Subcutaneous adipose tissue (tissue), 4 donors: ENCODE data around the gene PDE4D. TPM values are rescaled to one million over a fixed set of nuclear protein-coding genes. Genes with fewer than 3 reads are reported as not detected.

Experiments used
- total RNA-seq, 4 donors: library from RNA; depleted of rRNA; stranded (reverse); fragments of >200 nt; gene quantifications; one replicate each; pipeline ENCODE4 v1.1.0, GENCODE V29; 2016
- TF ChIP-seq, protein P1 (sequence below): fragments of 450-650 bp; IDR thresholded peaks from one replicate; pipeline ENCODE4 v1.5.1; 2016; ENCODE audit warnings: low read depth, mild to moderate bottlenecking, control low read depth, antibody characterized with exemption, moderate library complexity

Gene PDE4D
- total RNA-seq, 4 donors from 2014 or later, result 15.0 to 24.0 (median 18.5) TPM

DNA sequence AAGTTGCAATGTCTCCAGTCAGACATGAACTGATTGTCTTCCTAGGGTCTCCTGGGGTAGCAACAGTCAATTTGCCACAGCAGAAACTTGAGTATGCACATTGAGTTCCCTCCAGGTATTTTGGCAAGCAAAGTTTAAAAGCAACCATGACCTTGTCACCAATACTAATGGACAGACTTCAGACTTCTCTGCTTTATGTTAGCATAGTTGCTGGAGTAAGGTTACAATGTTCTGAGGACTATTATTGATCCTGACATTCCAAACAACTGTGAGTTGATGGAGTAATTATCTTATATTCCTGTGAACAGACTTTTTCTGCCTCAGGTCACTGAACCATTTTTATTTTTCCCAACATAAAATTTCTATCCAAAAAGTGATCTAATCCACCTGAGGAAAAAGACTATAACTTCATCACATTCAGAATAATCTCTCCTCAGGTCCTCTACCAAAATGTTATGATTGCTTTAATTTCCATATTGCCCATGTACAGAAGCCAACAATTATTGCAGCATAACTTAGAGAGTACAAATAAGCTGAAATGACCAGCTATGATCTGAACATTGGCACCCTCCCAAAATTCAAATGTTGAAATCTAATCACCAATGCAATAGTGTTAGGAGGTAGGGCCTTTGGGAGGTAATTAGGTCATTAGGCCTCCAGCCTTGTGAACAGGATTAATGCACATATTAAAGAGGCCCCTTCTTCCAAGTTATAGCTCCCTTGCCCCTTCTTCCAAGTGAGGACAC, 228.3 kb downstream of the PDE4D start:
- TF ChIP-seq, protein P1, sequence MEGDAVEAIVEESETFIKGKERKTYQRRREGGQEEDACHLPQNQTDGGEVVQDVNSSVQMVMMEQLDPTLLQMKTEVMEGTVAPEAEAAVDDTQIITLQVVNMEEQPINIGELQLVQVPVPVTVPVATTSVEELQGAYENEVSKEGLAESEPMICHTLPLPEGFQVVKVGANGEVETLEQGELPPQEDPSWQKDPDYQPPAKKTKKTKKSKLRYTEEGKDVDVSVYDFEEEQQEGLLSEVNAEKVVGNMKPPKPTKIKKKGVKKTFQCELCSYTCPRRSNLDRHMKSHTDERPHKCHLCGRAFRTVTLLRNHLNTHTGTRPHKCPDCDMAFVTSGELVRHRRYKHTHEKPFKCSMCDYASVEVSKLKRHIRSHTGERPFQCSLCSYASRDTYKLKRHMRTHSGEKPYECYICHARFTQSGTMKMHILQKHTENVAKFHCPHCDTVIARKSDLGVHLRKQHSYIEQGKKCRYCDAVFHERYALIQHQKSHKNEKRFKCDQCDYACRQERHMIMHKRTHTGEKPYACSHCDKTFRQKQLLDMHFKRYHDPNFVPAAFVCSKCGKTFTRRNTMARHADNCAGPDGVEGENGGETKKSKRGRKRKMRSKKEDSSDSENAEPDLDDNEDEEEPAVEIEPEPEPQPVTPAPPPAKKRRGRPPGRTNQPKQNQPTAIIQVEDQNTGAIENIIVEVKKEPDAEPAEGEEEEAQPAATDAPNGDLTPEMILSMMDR, result no peak

DNA sequence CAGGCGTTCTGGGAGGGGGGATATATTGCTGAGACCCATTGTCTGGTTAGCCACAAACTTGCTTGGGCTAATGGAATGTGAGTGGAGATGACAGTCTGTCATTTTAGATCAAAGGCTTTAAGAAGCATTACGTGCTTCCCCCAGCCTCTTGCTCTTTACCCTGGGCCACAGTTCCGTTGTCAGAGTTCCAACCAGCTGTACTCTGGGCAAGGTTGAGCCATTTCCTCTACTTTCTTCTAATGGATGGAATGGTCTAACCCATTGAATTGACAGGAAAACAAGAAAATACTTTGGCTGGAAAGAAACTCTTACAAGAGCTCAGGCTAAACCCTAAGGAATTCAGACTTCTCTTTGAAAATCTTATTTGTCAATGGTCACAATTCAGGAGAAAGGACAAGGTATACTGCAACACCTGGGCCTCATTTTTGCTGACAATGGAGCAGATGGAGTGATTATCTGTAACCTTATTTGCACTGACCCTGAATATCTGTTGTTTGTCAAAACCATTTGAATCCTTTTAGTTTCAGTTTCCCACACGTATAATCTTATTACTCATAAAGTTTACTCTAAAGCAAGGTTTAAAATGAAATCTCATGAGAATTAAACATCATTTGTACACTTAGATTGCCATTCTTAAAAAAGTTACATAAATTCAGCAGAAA, 231.4 kb downstream of the PDE4D start:
- TF ChIP-seq, protein P1, result no peak

DNA sequence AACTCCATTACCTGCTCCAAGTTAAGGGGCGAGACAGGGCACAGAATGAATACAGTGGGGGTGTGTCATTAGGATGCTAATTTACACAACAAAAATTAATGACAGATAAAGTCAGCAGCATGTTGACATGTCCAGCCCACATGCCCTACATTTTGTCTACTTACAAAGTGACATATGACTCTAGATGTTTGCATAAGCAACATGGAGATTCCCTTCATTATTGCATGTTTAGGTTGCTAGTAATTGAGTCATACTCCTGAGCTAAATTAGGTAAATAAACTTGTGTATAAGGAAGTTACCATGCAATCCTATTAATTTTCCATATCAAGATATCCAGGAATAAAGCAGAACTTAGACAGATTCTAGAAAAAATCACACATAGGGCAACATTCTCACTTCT, 232.2 kb downstream of the PDE4D start:
- TF ChIP-seq, protein P1, result no peak

GRCh38 chr5:59660737-59661136, 232.8 kb downstream of the PDE4D start:
- TF ChIP-seq, protein P1, result no peak

DNA sequence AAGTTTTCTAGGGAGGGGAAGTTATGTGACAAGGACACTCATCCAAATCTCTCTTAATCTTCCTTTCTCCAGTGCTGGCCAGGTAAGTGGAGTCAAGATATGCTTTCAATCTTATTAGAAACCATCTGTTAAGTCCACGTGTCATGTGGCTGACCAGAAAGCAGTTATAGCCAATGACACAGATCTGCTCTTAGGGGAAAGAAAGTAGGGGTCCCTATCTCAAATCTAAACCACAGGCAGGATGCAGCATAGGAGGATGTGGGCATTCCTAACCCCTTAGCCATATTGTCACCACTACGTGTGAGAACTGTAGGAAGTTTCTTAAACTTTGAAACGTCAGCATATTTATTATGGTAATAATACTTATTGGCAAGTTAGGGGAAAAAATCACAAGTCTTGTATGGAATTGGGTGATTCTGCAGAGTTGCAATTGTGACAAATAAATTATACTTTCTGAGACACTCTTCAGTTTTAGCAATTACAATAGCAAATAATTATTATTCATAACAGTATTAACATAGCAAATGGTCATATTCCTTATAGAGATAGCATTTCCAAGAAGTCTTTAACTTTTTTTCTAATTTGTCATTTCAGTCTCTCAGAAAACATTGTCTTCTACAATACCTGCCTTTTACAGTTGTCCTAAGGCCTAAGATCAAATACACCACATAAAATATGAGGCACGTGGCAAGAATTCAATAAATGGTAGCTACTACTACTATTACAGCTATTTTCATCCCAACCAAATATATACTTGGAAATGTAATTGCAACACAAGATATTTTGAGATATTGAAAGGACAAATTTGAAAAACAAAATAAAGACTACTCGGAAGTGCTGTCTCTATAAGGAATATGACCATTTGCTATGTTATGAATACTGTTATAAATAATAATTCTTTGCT, 236.9 kb downstream of the PDE4D start:
- TF ChIP-seq, protein P1, result no peak

GRCh38 chr5:59655693-59656309, 237.7 kb downstream of the PDE4D start:
- TF ChIP-seq, protein P1, result no peak
